ENCODE results near the gene SPG7.

DNA sequence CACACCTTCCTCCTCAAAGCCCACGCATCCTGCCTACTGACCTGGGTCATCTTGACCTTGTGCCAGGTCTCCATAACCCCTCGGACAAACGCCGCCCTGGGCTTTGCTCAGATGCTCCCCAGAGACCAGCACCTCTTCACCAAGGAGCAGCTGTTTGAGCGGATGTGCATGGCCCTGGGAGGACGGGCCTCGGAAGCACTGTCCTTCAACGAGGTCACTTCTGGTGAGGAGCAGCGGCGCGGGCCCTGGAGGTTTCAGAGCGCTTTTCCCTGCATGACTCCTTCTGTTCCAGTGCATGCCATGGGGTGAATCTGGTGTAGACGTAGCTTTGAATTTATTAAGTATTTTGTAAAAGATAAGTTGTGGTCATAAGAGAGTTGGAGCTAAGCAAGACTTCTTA, 44.7 kb downstream of the SPG7 start:
- TF ChIP-seq, protein P1, sequence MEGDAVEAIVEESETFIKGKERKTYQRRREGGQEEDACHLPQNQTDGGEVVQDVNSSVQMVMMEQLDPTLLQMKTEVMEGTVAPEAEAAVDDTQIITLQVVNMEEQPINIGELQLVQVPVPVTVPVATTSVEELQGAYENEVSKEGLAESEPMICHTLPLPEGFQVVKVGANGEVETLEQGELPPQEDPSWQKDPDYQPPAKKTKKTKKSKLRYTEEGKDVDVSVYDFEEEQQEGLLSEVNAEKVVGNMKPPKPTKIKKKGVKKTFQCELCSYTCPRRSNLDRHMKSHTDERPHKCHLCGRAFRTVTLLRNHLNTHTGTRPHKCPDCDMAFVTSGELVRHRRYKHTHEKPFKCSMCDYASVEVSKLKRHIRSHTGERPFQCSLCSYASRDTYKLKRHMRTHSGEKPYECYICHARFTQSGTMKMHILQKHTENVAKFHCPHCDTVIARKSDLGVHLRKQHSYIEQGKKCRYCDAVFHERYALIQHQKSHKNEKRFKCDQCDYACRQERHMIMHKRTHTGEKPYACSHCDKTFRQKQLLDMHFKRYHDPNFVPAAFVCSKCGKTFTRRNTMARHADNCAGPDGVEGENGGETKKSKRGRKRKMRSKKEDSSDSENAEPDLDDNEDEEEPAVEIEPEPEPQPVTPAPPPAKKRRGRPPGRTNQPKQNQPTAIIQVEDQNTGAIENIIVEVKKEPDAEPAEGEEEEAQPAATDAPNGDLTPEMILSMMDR (conservative IDR thresholded peaks at IDR 0.05; ENCODE audit: low read length), result no peak
- no peak for TF ChIP-seq EZH2phosphoT487 (IDR thresholded peaks at IDR 0.05; ENCODE audit: borderline replicate concordance)
